Measurements from ENCODE around the gene PPM1M.

The PPM1M gene

GRCh38 chr3:52236424-52236886 lies 9.1 kb upstream of the PPM1M start:
- no peak for TF ChIP-seq CTCF (IDR thresholded peaks at IDR 0.05; ENCODE audit: low read depth, low read length)
- DNase-seq (ENCODE audit: low read depth in 2 of 2): no peak
- H3K4me3 ChIP-seq (replicated peaks in 1 of 2; ENCODE audit: low read depth in 2 of 2, low read length in 2 of 2): no peak overlapping the region

- TF ChIP-seq CTCF (IDR thresholded peaks at IDR 0.05; ENCODE audit: low read depth, low read length): no peak
- H3K4me3 ChIP-seq (replicated peaks in 1 of 2; ENCODE audit: low read depth in 2 of 2, low read length in 2 of 2): peak overlapping the region; percentile 90 to 92
- no peak for DNase-seq (ENCODE audit: low read depth in 2 of 2)
Measured at GRCh38 chr3:52237006-52237656, 8.4 kb upstream of the PPM1M start.

- peak overlapping the region; percentile 90 to 92 for H3K4me3 ChIP-seq (replicated peaks in 1 of 2; ENCODE audit: low read depth in 2 of 2, low read length in 2 of 2)
- TF ChIP-seq CTCF (IDR thresholded peaks at IDR 0.05; ENCODE audit: low read depth, low read length): peak; percentile 4
- DNase-seq (ENCODE audit: low read depth in 2 of 2): peak; percentile 86 to 87
Measured at GRCh38 chr3:52237657-52238172, 7.8 kb upstream of the PPM1M start.

- no peak for DNase-seq (ENCODE audit: low read depth in 2 of 2)
- TF ChIP-seq CTCF (IDR thresholded peaks at IDR 0.05; ENCODE audit: low read depth, low read length): no peak
- peak overlapping the region; percentile 90 to 92 for H3K4me3 ChIP-seq (replicated peaks in 1 of 2; ENCODE audit: low read depth in 2 of 2, low read length in 2 of 2)
Measured at GRCh38 chr3:52238193-52238760, 7.3 kb upstream of the PPM1M start.

GRCh38 chr3:52238761-52239701 lies 6.5 kb upstream of the PPM1M start, which contains the start of gene TWF2:
TSS of gene TWF2 (minus strand) at chr3:52239158. CDS start at chr3:52239016, 142 bp downstream.
- DNase-seq (ENCODE audit: low read depth in 2 of 2): peak; percentile 74 to 82
- peak within 1 kb of the TSS; percentile 90 to 92 for H3K4me3 ChIP-seq (replicated peaks in 1 of 2; ENCODE audit: low read depth in 2 of 2, low read length in 2 of 2)
- TF ChIP-seq CTCF (IDR thresholded peaks at IDR 0.05; ENCODE audit: low read depth, low read length): peak; percentile 41

- peak; percentile 93 to 95 for DNase-seq (ENCODE audit: low read depth in 2 of 2)
- H3K4me3 ChIP-seq (replicated peaks in 1 of 2; ENCODE audit: low read depth in 2 of 2, low read length in 2 of 2): peak overlapping the region in 1 of 2 donors; percentile 90
- peak; percentile 8 for TF ChIP-seq CTCF (IDR thresholded peaks at IDR 0.05; ENCODE audit: low read depth, low read length)
Measured at GRCh38 chr3:52240059-52240885, 5.3 kb upstream of the PPM1M start.
